GM12891 (cell line): ENCODE results near the gene ATG14.

Experiments
- PAX5 ChIP-seq: IDR thresholded peaks from 2 replicates; pipeline ENCODE4 v1.6.1; 2011; ENCODE audit warnings: low read length, moderate library complexity, mild to moderate bottlenecking; ENCODE audit not compliant: insufficient read depth, severe bottlenecking
- POLR2A ChIP-seq: IDR thresholded peaks from 2 replicates; pipeline ENCODE4 v1.6.1; 2011; ENCODE audit warnings: low read depth, low read length, control low read depth
- POLR2AphosphoS5 ChIP-seq: IDR thresholded peaks from 2 replicates; pipeline ENCODE4 v1.6.1; 2011; ENCODE audit warnings: low read depth, low read length, control low read depth
- POU2F2 ChIP-seq: IDR thresholded peaks from 2 replicates; pipeline ENCODE4 v1.6.1; 2011; ENCODE audit warnings: low read depth, mild to moderate bottlenecking, control low read depth, low read length, moderate library complexity
- SPI1 ChIP-seq: IDR thresholded peaks from 2 replicates; pipeline ENCODE4 v1.6.1; 2011; ENCODE audit warnings: low read depth, low read length, control low read depth
- TAF1 ChIP-seq: IDR thresholded peaks from 2 replicates; pipeline ENCODE4 v1.6.1; 2011; ENCODE audit warnings: low read depth, low read length, control low read depth

- TF ChIP-seq TAF1, result no peak
- no peak for TF ChIP-seq PAX5
- TF ChIP-seq POLR2AphosphoS5, result no peak
- no peak for TF ChIP-seq POLR2A
- no peak for TF ChIP-seq SPI1
- TF ChIP-seq POU2F2, result no peak
Observed at GRCh38 chr14:55381561-55381960, 30.1 kb downstream of the ATG14 start.
